SU-DHL-6 (cell line): ENCODE data around the gene ALK.

Experiments
- H2AFZ ChIP-seq: fragments of 200-600 bp; sonication (generic); 2 replicates; pipeline ENCODE4 v1.6.1; 2014; ENCODE audit warnings: low read depth, mild to moderate bottlenecking, moderate library complexity, mixed read lengths, antibody characterized with exemption, low read length; ENCODE audit not compliant: severe bottlenecking
- H3F3A ChIP-seq: fragments of 200-600 bp; shearing (Covaris generic); 2 replicates; pipeline ENCODE4 v1.6.0; 2016; ENCODE audit warnings: antibody characterized with exemption, mild to moderate bottlenecking; ENCODE audit not compliant: insufficient read depth
- H3K27ac ChIP-seq: fragments of 200-600 bp; sonication (generic); 2 replicates; pipeline ENCODE4 v1.5.1; 2016; ENCODE audit warnings: low read depth, mild to moderate bottlenecking, low read length, moderate library complexity, mixed read lengths
- H3K27me3 ChIP-seq: fragments of 200-600 bp; sonication (generic), shearing (Covaris generic); 2 replicates; pipeline ENCODE4 v1.6.0; 2014; ENCODE audit warnings: mild to moderate bottlenecking, low read length
- H3K36me3 ChIP-seq: fragments of 200-600 bp; sonication (generic); 2 replicates; pipeline ENCODE4 v1.6.1; 2014; ENCODE audit warnings: mild to moderate bottlenecking, low read length, mixed read lengths
- H3K4me2 ChIP-seq: fragments of 300-600, 200-600 bp; shearing (Covaris generic), sonication (generic); 2 replicates; pipeline ENCODE4 v1.6.0; 2014; ENCODE audit warnings: low read length, low read depth, mild to moderate bottlenecking; ENCODE audit not compliant: poor library complexity, severe bottlenecking
- H3K4me3 ChIP-seq: fragments of 200-600 bp; sonication (generic); 2 replicates; pipeline ENCODE4 v1.5.1; 2014; ENCODE audit warnings: antibody characterized with exemption, low read length, mild to moderate bottlenecking, mixed read lengths; ENCODE audit not compliant: insufficient read depth, poor library complexity, severe bottlenecking
- H3K79me2 ChIP-seq: fragments of 200-600 bp; sonication (generic); 2 replicates; pipeline ENCODE4 v1.6.1; 2014; ENCODE audit warnings: mild to moderate bottlenecking, low read length, moderate library complexity; ENCODE audit not compliant: insufficient read depth
- H3K9ac ChIP-seq: fragments of 200-600 bp; sonication (generic); 2 replicates; pipeline ENCODE4 v1.7.0; 2014; ENCODE audit warnings: mild to moderate bottlenecking, low read length
- H3K9me2 ChIP-seq: fragments of 200-600 bp; sonication (generic); replicated peaks from 2 replicates; pipeline ENCODE4 v1.6.1; 2014; ENCODE audit warnings: low read length; ENCODE audit not compliant: insufficient read depth
- H3K9me3 ChIP-seq: fragments of 200-600 bp; sonication (generic); 2 replicates; pipeline ENCODE4 v1.6.1; 2014; ENCODE audit warnings: low read length, mixed read lengths; ENCODE audit not compliant: insufficient read depth
- H4K20me1 ChIP-seq: fragments of 200-600 bp; sonication (generic); 2 replicates; pipeline ENCODE4 v1.6.1; 2014; ENCODE audit warnings: low read depth, mild to moderate bottlenecking, antibody characterized with exemption, low read length, moderate library complexity, mixed read lengths
- CTCF ChIP-seq: fragments of 200-600 bp; sonication (generic); IDR thresholded peaks from one replicate; pipeline ENCODE4 v1.5.1; 2017; ENCODE audit warnings: antibody characterized with exemption, mild to moderate bottlenecking, low read length, moderate library complexity; ENCODE audit not compliant: insufficient read depth, poor library complexity, severe bottlenecking
- EZH2phosphoT487 ChIP-seq: fragments of 200-600 bp; sonication (generic), shearing (Covaris generic); conservative IDR thresholded peaks from 2 replicates; pipeline ENCODE4 v1.6.1; 2018; ENCODE audit warnings: mild to moderate bottlenecking, antibody characterized with exemption, low read length, moderate library complexity, mixed read lengths

The ALK gene

GRCh38 chr2:29496198-29496597 lies 425.2 kb downstream of the ALK start:
- TF ChIP-seq EZH2phosphoT487 (no peak), CTCF (no peak)
- no peaks in the 10 kb centered on the region for H3K9me3 ChIP-seq
- no peaks in the 10 kb centered on the region for H3K9me2 ChIP-seq
- H3K4me2 ChIP-seq = no peak overlapping the region
- H3K79me2 ChIP-seq = no peaks in the 10 kb centered on the region
- no peak overlapping the region for H3K4me3 ChIP-seq
- H3K36me3 ChIP-seq = no peaks in the 10 kb centered on the region
- H3K27me3 ChIP-seq = no peaks in the 10 kb centered on the region
- H4K20me1 ChIP-seq = no peaks in the 10 kb centered on the region
- no peak overlapping the region for H3K9ac ChIP-seq
- H2AFZ ChIP-seq = no peak overlapping the region
- H3K27ac ChIP-seq = no peak overlapping the region
- H3F3A ChIP-seq = no peaks in the 10 kb centered on the region

- no peak overlapping the region for H3K9ac ChIP-seq
- no peaks in the 10 kb centered on the region for H3K9me3 ChIP-seq
- no peak overlapping the region for H2AFZ ChIP-seq
- no peaks in the 10 kb centered on the region for H3K9me2 ChIP-seq
- no peak overlapping the region for H3K4me2 ChIP-seq
- H3F3A ChIP-seq = no peaks in the 10 kb centered on the region
- TF ChIP-seq CTCF = no peak
- TF ChIP-seq EZH2phosphoT487 = no peak
- no peak overlapping the region for H3K4me3 ChIP-seq
- H3K36me3 ChIP-seq = no peaks in the 10 kb centered on the region
- H3K27me3 ChIP-seq = no peaks in the 10 kb centered on the region
- H3K27ac ChIP-seq = no peak overlapping the region
- H4K20me1 ChIP-seq = no peaks in the 10 kb centered on the region
- no peaks in the 10 kb centered on the region for H3K79me2 ChIP-seq
These were observed 425.8 kb downstream of the ALK start for GRCh38 chr2:29495536-29496060.

GRCh38 chr2:29495068-29495467 lies 426.3 kb downstream of the ALK start:
- no peak overlapping the region for H2AFZ ChIP-seq
- TF ChIP-seq CTCF (no peak), EZH2phosphoT487 (no peak)
- no peaks in the 10 kb centered on the region for H3K9me2 ChIP-seq
- H3K4me2 ChIP-seq = no peak overlapping the region
- no peaks in the 10 kb centered on the region for H3K9me3 ChIP-seq
- H4K20me1 ChIP-seq = no peaks in the 10 kb centered on the region
- no peaks in the 10 kb centered on the region for H3K36me3 ChIP-seq
- H3F3A ChIP-seq = no peaks in the 10 kb centered on the region
- H3K27me3 ChIP-seq = no peaks in the 10 kb centered on the region
- H3K9ac ChIP-seq = no peak overlapping the region
- no peak overlapping the region for H3K27ac ChIP-seq
- no peaks in the 10 kb centered on the region for H3K79me2 ChIP-seq
- no peak overlapping the region for H3K4me3 ChIP-seq
